Activated CD8-positive, alpha-beta memory T cell treated with anti-CD3 and anti-CD28 coated beads, Interleukin-2, amount 50 U/mL, for 4 hours (primary cell): ENCODE results near the gene DDHD1.
"Not testable (repeated sequence)": the region's sequence is repeated elsewhere in the genome, so short reads cannot be mapped to it uniquely, and the experiment has no call there.

Experiments
- DNase-seq: peaks from one replicate; pipeline ENCODE4 v3.0.0-alpha.2; 2020

The DDHD1 gene

DNA sequence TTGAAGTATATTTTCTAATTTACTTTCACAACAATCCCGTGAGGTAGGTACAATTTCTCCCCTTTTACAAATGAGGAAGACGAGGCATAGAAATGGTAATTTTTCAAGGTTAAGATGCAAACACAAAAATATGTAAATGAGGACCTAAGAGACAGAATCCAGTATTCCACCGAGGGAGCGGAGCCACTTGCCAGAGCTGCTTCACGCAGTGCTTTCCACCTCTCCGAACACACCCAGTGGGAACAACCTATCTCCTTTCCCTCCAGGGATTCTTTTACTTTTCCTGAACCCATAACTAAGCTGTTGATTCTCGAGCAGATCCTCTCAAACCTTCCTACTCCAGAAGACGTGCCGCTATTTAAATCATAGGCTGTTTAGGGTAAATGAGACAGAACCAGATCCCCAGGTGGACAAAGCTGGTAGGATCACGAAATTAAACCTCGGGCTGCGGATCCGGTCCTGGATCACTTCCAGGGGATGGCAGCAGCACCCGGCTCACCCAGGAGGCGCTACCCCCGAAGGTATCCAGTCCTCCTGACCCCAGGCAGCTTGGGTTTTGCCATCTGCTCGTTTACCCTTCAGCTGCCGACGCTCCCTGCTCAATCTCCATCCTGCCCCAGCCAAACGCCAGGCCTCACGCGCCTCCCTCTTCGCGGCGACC lies 1.5 kb downstream of the DDHD1 start:
- DNase-seq, result peak; percentile 34

DNA sequence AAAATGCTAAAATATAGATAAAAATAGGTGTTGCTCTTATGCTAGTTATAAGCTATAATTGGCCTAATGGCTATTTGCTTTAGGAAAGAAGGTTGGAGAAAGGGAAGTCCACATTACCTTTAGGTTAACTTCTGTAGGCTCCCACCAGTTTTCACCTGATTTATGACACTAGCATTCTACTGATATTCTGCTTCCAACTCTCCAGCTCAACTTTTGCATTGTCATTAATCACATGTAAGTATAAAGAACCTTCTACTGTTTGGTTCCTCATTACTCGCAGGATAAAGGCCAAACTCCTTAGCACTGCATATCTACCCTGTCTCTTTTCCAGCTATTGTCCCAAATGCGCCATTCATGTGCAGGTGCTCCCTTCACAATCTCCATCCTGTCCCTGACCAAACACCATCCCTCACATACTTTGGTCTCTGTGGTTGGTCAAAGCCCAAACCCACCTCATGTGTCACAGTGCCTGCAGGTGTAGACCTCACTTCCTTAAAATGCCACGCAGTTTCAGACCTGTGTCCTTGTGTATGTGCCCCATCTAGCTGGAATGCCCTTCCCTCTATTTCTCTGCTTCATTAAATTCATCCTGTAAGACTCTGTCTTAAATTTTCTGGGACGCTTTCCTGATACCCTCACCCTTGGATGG lies 3.3 kb downstream of the DDHD1 start:
- no peak for DNase-seq

DNA sequence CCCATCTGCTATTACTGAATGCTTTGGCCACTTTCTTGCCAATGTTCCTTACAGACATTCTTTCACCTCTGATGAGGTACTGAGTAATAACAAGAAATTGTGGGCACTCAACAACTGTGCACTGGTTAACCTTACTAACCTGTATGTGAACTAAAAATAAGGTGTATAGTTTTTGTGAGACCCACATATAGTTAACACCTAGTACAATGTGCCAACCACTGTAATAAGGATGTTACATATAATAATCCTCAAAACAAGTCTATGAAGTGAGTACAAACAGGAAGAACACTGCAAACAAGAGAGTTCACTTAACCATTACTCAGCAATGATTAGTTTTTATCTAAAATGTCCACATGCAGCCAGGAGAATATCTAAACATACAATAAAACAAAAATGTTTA lies 4.5 kb downstream of the DDHD1 start:
- DNase-seq, result no peak

DNA sequence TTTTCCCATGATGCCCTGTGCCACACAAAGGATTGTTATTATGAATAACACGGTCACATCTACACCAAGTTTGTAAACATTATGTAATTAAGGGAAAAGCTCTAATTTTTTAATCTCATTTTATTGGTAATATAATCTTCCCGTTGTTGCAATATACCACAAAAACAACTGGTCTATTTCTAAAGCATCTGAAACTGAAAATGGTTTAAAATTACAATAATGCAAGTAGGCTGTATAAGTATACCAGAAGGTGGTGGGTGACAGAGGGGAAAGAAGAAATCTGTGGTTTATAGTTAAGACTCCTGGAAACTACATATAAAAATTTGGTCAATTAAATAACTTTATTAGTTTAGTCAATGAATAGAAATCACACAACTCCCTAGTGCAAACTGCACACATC lies 5.2 kb downstream of the DDHD1 start:
- no peak for DNase-seq

DNA sequence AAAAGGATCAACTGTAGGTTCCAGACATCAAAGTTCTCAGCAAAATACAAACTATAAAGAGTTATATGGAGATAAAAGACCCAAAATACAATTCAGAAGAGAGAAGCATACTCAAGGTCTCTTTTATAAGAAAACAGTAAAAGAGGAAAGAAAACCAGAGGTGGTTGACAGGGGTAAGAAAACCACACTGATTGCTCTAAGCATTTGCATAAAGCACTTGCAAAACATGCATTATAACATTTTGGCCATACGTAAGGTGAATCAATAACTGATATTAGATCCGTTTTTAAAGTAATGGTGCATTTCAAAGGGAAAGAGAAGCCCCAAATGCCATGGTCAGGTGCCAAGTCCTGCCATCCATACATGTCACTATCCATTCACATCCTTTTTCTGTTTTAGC lies 5.9 kb downstream of the DDHD1 start:
- no peak for DNase-seq

DNA sequence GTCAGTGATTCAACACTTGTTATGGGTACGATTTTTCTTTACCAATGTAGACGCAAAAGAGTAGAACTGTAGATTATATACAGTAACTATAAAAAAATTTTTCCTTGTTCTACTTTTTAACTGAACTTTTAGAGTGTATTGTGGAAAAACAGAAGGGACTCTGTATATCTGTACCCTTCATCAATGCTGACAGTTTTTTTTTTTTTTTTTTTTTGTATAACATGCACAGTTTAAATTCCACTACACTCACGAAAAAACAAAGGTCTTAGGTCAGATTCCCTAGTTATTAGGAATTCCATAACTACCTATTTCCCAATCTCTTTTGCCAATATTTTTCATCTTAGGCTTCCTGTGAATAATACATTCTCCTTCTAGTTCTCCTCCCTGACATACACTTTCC lies 6.4 kb downstream of the DDHD1 start:
- DNase-seq, result no peak

DNA sequence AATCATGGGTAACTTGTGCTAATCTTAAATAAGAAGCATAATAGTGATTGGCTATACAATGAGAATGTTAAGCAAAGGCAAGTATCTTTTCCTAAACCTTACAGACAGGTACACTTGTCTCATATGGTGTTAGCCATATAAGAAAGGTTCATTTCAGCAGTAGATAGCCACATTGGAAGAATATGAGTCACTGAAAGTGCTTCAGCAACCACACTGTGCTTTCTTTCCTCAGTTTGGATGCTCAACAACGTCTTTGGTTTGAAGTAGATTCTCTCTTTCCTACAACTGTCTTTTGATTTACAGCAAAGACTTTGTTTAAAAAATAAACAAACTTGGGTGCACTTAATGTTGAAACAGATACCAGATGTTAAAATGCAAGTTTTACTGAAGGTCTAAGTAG lies 8.9 kb downstream of the DDHD1 start:
- no peak for DNase-seq

DNA sequence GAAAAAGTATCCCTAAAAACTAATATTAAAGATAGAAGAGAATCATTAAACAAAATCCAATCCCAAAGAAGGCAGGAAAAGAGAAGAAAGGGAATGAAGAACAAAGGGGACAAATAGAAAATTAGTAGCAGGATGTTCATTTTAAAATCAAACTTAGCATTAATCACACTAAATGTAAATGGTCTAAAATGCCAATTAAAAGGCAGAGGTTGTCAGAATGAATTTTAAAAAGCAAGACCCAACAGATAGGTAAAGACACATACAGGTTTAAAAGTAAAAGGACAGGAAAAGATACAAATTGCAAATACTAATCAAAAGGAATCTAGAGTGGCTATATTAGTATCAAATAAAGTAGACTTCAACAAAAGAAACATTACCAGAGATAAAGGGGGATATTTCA lies 12.5 kb downstream of the DDHD1 start:
- no peak for DNase-seq

DNA sequence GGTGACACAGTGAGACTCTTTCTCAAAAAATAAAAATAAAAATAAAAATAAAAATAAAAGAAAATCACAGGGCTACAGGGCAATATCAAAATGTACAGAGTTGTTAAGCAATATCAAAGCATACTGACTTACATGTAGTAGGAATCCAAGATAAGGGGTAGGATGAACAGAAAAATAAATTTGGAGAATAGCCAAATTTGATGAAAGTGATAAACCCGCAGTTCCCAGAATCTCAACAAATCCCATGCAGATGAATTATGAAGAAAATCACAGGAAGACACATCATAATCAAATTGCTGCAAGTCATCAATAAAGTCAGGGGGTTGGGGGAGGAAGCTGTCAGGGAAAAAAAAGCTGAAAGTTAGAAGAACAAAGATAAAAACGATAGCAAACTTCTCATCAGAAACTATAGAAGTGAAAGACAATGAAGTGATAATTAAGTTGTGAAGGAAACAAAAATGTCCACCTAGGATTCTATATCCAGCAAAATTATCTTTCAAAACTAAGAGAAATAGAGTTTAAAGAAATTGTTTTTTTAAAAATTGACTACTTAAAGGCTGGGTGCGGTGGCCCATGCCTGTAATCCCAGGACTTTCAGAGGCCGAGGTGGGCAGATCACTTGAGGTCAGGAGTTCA lies 15.4 kb downstream of the DDHD1 start:
- DNase-seq, result no peak

DNA sequence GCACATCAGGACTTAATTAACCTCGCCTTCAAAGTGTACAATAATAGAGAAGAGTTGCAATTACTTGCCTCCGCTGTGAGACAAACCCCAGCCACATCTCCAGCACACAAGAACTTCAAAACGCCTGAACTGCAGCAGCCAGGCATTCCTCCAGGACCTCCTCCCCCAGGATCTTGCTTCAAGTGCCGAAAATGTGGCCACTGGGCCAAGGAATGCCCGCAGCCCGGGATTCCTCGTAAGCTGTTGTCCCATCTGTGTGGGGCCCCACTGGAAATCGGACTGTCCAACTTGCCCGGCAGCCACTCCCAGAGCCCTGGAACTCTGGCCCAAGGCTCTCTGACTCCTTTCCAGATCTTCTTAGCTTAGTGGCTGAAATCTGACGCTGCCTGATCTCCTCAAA lies 22.6 kb downstream of the DDHD1 start:
- DNase-seq, result not testable (repeated sequence)

DNA sequence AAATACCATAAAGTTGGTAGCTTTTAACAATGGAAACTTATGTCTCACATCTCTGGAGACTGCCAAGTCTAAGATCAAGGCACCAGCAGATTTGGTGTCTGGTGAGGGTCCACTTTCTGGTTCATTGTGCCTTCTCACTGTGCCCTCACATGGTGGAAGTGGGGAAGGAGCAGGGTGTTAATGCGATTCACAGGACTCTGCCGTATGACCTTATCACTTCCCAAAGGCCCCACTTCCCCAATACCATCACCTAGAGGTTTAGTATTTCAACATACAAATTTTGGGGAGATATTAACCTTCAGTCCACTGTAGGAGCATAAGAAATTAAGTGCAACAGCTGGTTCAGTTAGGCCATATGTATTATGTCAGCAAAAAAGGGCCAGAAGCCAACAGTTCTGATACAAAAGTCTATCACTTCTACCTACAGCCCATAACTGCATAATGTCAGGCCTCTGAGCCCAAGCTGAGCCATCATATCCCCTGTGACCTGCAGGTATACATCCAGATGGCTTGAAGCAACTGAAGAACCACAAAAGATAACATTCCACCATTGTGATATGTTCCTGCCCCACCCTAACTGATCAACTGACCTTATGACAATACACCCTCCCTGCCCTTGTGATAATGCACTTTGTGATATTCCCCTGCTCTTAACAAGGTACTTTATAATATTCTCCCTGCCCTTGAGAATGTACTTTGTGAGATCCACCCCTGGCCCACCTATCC lies 24.7 kb downstream of the DDHD1 start:
- no peak for DNase-seq

DNA sequence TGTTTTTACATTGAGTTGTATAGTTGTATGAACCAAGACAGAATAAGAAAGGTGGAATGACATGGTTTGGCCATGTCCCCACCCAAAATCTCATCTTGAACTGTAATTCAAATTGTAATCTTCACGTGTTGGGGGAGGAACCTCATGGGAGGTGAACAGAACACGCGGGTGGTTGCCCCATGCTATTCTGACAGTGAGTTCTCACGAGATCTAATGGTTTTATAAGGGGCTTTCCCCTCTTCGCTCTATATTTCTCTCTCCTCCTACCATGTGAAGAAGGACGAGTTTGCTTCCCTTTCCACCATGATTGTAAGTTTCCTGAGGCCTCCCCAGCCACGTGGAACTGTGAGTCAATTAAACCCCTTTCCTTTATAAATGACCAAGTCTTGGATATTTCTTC lies 25.3 kb downstream of the DDHD1 start:
- DNase-seq, result no peak

DNA sequence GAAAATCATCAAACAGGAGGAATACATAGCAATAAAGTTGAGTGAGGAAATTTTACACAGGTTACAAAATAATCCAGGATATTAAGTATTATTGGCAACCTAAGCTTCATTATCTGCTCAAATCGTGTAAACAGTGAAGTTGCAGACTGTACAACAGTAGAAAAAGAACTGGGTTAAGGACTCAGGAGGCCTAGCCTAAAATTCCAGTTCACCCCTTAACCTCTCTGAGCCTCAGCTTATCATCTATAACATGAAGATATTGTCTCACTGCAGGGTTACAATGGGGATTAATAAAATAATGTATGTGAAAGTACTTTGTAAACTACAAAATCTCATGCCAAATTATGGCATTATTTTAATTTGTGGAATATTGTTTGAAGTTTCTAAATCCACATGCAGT lies 26.0 kb downstream of the DDHD1 start:
- no peak for DNase-seq

DNA sequence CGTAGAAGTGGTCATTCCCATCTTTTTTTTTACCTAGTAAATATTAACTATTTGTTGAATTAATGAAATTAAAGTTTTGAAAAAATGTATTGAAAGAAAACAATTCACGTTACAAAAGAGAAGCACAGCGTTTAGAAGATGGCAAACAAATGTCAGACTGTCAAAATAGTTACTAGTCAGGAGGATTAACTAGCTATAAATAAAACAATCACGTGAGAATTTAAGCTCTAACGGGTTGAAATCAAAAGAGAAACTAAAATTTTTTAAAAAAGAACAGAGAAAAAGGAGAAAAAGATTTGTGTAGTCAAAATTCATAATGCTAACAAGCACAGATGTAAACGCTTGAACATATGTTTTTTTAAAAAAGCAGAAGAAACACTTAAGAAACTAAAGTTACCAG lies 26.4 kb downstream of the DDHD1 start:
- no peak for DNase-seq

DNA sequence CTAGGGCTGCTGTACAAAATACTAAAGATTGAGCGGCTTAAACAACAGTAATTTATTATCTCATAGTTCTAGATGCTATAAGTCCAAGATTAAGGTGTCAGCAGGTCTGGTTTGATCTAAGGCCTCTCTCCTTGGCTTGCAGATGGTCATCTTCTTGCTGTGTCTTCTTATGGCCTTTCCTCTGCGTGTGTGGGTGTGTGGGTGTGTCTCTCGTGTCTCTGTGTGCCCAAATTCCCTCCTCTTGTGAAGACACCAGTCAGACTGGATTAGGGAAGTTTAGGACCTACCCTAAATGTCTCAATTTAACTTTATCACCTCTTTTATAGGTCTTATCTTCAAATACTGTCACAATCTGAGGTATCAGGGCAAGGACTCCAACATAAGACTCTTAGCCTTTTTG lies 28.3 kb downstream of the DDHD1 start:
- no peak for DNase-seq

DNA sequence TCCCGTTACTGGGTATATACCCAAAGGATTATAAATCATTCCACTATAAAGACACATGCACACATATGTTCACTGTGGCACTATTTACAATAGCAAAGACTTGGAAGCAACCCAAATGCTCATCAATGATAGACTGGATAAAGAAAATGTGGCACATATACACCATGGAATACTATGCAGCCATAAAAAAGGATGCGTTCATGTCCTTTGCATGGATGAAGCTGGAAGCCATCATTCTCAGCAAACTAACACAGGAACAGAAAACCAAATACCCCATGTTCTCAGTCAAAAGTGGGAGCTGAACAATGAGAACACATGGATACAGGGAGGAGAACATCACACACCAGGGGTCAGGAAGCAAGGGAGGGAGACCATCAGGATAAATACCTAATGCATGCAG lies 31.7 kb downstream of the DDHD1 start:
- not testable (repeated sequence) for DNase-seq

DNA sequence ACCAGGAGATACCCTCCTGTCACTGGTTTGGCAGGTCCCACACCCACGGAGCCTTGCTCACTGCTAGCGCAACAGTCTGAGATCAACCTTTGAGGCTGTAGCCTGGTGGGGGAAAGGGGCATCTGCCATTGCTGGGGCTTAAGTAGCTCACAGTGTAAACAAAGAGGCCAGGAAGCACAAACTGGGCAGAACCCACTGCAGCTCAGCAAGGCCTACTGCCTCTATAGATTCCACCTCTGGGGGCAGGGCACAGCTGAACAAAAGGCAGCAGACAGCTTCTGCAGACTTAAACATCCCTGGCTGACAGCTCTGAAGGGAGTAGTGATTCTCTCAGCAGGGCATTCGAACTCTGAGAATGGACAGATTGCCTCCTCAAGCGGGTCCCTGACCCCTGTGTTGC lies 35.6 kb downstream of the DDHD1 start:
- DNase-seq, result not testable (repeated sequence)

DNA sequence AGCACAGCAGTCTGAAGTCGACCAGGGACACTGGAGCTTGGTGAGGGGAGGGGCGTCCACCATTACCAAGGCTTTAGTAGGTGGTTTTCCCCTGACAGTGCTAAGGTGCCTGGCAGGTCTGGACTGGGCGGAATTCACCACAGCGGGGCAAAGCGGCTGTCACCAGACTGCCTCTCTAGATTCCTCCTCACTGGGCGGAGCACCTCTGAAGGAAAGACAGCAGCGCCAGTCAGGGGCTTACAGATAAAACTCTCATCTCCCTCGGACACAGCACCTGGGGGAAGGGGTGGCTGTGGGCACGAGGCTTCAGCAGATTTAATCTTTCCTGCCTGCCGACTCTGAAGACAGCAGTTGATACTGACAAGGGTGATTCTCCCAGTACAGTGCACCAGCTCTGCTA lies 39.1 kb downstream of the DDHD1 start:
- DNase-seq, result no peak

DNA sequence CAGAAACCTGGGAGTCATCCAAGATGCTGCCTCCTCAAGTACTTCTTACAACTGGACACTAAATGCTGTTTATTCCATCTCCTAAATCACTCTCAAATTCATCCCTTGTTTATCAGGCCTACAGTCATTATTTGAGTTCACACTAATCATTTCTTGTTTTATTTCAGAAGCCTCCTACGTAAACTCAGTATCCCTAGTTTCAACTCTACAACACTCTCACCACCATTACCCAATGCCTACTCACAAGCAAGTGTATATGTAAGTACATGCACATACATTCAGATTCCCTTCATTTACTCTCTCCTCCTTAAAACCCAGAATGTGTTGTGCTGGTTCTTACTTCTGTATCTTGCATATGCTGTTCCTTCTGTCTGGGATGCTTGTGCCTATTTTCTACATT lies 43.0 kb downstream of the DDHD1 start:
- no peak for DNase-seq

DNA sequence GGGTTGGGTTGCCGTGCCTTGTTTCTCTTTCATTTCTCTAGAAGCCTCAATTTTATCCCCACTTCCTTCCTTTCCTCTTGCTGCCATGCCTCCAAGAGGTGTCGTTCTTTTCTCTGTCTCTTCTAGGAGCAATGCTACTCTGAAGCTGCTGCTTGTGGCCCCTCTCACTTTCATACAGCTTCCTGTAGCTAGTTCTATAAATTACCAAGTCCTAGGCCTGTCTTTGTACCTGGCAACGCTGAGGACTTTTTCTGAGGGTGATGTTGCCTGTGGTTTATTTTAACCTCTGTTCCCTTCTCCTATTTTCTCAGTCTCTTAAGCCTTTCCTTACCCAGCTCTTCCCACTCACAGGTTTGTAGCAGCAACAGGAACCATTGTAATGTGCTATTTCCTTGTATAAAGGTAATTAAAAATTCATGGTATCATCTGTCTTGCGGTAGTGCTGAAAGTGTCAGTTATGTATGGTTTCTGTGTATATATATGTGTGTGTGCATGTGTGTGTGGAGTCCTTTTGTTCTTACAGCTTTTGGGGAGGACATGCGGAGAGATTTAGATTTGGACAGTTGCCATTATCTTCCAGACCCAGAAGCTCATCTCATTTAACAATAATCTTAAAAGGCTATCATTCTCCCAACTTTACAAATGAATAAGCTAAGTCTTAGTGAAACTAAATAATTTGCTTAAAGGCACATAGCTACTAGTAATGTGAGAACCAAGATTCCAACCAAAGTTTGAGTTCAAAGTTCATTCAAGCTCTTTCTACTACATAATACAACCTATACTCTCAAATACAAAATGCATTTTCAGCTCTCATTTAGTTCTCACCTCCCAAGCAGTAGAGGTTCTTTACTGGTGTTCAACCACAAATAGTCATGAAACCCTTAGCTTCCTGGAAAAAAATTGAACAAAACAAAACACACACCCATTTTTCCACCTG lies 43.8 kb downstream of the DDHD1 start:
- peak; percentile 39 for DNase-seq

DNA sequence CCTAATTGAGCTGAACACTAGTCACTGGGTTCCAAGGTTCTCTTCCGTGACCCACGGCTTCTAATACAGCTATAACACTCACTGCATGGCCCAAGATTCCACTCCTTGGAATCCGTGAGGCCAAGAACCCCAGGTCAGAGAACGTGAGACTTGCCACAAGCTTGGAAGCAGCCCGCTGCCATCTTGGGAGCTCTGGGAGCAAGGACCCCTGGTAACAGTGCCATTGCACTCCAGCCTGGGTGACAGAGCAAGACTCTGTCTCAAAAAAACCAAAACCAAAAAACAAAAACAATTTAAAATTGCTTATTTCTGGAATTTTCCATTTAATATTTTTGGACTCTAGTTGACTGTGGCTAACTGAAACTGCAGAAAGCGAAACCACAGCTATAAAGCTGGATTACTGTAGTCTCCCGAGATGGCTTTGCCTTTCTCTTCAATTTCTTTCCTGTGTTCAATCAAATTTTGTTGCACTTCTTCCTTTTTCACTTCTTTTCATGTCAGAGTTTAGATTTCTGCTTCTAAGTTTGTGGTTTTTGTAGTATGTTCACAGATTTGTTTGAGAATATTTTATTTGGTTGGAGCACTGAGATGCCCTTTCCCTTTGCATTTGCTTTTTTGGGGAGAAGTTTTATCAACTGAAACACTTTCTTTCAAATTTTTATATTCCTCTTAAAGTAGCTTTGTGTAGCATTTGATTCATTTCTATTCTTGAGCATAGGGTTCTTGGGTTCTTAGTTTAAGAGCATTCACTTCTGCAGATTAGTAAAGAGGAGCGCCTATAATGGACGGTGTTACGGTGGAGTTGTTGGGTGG lies 44.6 kb downstream of the DDHD1 start:
- no peak for DNase-seq

DNA sequence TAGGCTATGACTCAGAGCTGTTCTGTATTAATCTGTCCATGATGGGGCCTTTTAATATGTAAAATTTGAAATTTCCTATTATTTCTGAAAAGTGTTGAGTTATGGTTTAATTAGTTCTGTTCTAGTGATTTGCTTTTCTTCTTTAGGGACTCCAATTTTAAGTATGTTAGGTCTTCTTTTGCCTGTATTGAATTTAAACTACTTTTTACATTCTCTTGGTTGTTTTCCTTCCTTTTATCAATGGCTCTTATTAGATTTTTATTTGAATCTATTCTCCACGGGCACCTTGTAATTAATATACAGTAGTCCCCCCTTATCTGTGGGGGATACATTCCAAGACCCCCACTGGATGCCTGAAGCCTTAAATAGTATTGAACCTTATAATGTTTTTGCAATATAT lies 46.4 kb downstream of the DDHD1 start:
- DNase-seq, result no peak
